Right lobe of liver (tissue), 4 donors: Measurements from ENCODE around the gene VAV2.

ENCODE experiments used
- POLR2A ChIP-seq: fragments of 450-650 bp; IDR thresholded peaks from one replicate; pipeline ENCODE4 v1.6.1; 2017; ENCODE audit warnings: antibody characterized with exemption, mild to moderate bottlenecking
- TF ChIP-seq, protein P1 (sequence below), 4 donors: fragments of 200-600 bp in 3 of 4; fragments of 450-650 bp in 1 of 4; IDR thresholded peaks; one replicate each; pipeline versions ENCODE4 v1.5.1 to v1.8.0; 2016 to 2022; ENCODE audit warnings: antibody characterized with exemption in 4 of 4, mild to moderate bottlenecking in 2 of 4
- donor health status: DM: no; HTN: no; CAD: no.
- donor health status: DM: no; HTN: no; CAD: no.
- donor health status: DM: no; HTN: yes; CAD: no.

- TF ChIP-seq, protein P1, sequence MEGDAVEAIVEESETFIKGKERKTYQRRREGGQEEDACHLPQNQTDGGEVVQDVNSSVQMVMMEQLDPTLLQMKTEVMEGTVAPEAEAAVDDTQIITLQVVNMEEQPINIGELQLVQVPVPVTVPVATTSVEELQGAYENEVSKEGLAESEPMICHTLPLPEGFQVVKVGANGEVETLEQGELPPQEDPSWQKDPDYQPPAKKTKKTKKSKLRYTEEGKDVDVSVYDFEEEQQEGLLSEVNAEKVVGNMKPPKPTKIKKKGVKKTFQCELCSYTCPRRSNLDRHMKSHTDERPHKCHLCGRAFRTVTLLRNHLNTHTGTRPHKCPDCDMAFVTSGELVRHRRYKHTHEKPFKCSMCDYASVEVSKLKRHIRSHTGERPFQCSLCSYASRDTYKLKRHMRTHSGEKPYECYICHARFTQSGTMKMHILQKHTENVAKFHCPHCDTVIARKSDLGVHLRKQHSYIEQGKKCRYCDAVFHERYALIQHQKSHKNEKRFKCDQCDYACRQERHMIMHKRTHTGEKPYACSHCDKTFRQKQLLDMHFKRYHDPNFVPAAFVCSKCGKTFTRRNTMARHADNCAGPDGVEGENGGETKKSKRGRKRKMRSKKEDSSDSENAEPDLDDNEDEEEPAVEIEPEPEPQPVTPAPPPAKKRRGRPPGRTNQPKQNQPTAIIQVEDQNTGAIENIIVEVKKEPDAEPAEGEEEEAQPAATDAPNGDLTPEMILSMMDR (IDR thresholded peaks at IDR 0.05), result no peak
- TF ChIP-seq POLR2A, result no peak
These were observed 212.4 kb downstream of the VAV2 start for GRCh38 chr9:133779516-133780403.
